Upper lobe of right lung (tissue), 1 donor: ENCODE results near the gene KLHL17. TPM values are rescaled to one million over a fixed set of nuclear protein-coding genes. Genes with fewer than 3 reads are reported as not detected.

ENCODE experiments used
- ATAC-seq: fragments of 200-7000 bp; cut with Tn5 transposase; one replicate; pipeline ENCODE4 v1.9.1; 2020; ENCODE audit warnings: mild to moderate bottlenecking, moderate library complexity
- DNase-seq: peaks from one replicate; pipeline ENCODE4 v3.0.0-alpha.2; 2020
- H3K27ac ChIP-seq: fragments of 200-600 bp; one replicate; pipeline ENCODE4 v1.8.0; 2022
- H3K27me3 ChIP-seq: fragments of 200-600 bp; one replicate; pipeline ENCODE4 v1.8.0; 2022; ENCODE audit warnings: mild to moderate bottlenecking
- H3K36me3 ChIP-seq: fragments of 200-600 bp; one replicate; pipeline ENCODE4 v1.8.0; 2022
- H3K4me1 ChIP-seq: fragments of 200-600 bp; one replicate; pipeline ENCODE4 v1.8.0; 2022
- H3K4me3 ChIP-seq: fragments of 200-600 bp; one replicate; pipeline ENCODE4 v1.8.0; 2022; ENCODE audit warnings: mild to moderate bottlenecking
- H3K9me3 ChIP-seq: fragments of 200-600 bp; one replicate; pipeline ENCODE4 v1.8.0; 2022
- CTCF ChIP-seq: fragments of 200-600 bp; IDR thresholded peaks from one replicate; pipeline ENCODE4 v1.8.0; 2022; ENCODE audit warnings: antibody characterized with exemption
- intact Hi-C: fragments of 100-400 bp; cut with DNase I; formaldehyde crosslinking; loops from one replicate; pipeline ENCODE4 v1.11.0; 2022
- total RNA-seq: library from RNA; stranded (reverse); fragmentation: NEBNext Ultra II Directional; extraction: Animal tissue kit (Norgen Biotek cat#: 25700); gene quantifications from one replicate; pipeline ENCODE4 v1.2.1, GENCODE V29; 2021
- donor health status: DM: no; HTN: yes; CAD: no; lungs with severe emphysema.

KLHL17 gene
- total RNA-seq, 1 donor from 2014 or later, result 17.0 TPM

- no peak for TF ChIP-seq CTCF
- peak; percentile 87 for ATAC-seq
- Histone ChIP-seq H3K4me1 (peaks cover 9% of the 10 kb centered on the region), H3K27ac (peak within 1 kb of the TSS; percentile 95), H3K36me3 (no peaks in the 10 kb centered on the region), H3K27me3 (peaks cover 34% of the 10 kb centered on the region), H3K9me3 (no peaks in the 10 kb centered on the region), H3K4me3 (peak within 1 kb of the TSS; percentile 59)
- DNase-seq, result peak; percentile 96
- intact Hi-C loops, result no loop called here
These were observed 39.5 kb downstream of the KLHL17 start, which contains the start of gene HES4 for GRCh38 chr1:999725-1000356. Gene HES4 (minus strand): TSS chr1:1000097. CDS start chr1:999973, 124 bp downstream.

- peak; percentile 90 for DNase-seq
- peak; percentile 48 for ATAC-seq
- H3K36me3 ChIP-seq, result no peaks in the 10 kb centered on the region
- peak overlapping the region; percentile 95 for H3K27ac ChIP-seq
- no peaks in the 10 kb centered on the region for H3K9me3 ChIP-seq
- peak overlapping the region; percentile 59 for H3K4me3 ChIP-seq
- TF ChIP-seq CTCF, result no peak
- intact Hi-C loops, result no loop called here
- H3K27me3 ChIP-seq, result peaks cover 34% of the 10 kb centered on the region
- H3K4me1 ChIP-seq, result peaks cover 16% of the 10 kb centered on the region
These were observed 40.1 kb downstream of the KLHL17 start for GRCh38 chr1:1000357-1001056.

DNA sequence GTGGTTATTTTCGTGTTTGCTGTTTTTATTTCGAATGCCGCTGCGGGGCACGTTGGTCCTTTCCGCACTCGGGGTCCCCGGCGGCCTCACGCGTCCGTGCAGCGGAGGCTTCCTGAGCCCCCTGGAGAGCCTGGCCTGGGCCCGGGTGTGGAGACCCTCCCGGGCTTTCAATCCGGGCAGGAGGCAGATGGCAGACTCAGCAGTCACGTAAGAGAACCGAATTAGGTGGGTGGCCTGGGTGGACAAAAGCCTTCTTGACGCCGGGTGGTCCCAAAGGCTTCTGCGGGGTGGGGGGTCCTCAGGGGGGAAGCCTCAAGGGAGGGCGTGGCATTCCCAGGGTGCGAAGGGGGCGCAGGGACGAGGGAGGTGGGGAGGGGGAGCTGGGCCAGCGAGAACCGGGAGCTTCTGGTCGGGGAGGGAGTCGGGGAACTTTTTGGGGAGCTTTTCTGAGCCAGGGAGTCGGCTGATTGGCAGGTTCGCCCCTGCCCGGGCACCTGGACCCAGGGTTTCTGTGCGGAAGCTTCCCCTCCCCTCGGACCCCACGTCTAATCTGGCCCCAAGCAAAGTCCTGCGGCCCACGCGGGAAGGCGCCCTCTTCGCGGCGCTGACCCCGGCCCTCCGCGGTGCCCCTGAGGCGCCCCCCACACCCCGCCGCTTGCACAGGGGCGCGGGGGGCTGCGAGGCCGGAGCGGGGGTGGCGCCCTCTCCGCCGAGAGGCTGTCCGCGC lies 40.8 kb downstream of the KLHL17 start:
- H3K27me3 ChIP-seq, result peaks cover 34% of the 10 kb centered on the region
- H3K9me3 ChIP-seq, result no peaks in the 10 kb centered on the region
- H3K4me3 ChIP-seq, result peak overlapping the region; percentile 59
- peak; percentile 73 for DNase-seq
- intact Hi-C loops, result no loop called here
- TF ChIP-seq CTCF, result no peak
- peaks cover 21% of the 10 kb centered on the region for H3K4me1 ChIP-seq
- H3K27ac ChIP-seq, result peak overlapping the region; percentile 95
- no peak for ATAC-seq
- H3K36me3 ChIP-seq, result no peaks in the 10 kb centered on the region

DNA sequence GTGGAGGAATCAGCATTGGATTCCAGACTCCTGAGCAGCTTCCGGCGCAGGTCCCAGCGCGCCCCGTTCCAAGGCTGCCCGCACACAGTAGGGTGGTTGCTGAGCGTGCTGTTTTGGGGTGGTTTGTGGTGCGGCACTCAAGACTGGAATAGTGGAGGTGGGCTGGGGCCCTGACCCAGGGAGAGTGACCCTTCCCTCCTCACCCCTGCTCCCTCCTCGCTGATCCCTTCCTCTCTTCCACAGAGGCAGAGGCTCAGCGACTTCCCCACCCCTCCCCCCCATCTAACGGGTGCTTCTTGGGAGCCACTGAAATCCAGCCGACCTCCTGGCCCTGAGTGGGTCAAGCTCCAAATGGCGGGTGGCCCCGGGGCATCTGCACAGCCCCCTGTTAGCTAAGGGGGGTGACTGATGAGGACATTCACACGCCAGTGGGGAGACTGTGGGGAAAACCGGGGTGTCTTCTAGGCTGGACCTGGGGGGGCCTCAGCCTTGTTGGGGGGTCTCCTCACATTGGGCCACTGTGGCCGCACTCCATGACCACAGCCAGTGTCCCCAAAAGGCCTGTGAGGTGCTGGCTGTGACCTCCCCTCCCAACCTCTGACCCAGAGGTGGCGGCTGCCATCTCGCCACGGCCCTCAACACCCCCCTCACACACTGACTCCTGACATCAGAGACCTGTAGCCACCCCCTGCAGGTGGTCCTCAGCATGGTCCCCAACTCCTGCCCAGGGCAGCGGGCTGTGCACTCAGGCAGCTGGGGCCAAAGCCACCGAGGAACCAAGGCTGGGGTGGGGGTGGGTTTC lies 43.4 kb downstream of the KLHL17 start:
- DNase-seq (peak; percentile 62), ATAC-seq (no peak)
- intact Hi-C loops, result no loop called here

More for the DNA sequence above, 43.4 kb downstream of the KLHL17 start:
- Histone ChIP-seq H3K36me3 (no peaks in the 10 kb centered on the region), H3K27ac (no peak overlapping the region), H3K4me3 (no peak overlapping the region), H3K4me1 (peaks cover 21% of the 10 kb centered on the region), H3K27me3 (peaks cover 13% of the 10 kb centered on the region), H3K9me3 (no peaks in the 10 kb centered on the region)
- TF ChIP-seq CTCF, result no peak
